ENCODE results near the gene GSE1.

The GSE1 gene

DNA sequence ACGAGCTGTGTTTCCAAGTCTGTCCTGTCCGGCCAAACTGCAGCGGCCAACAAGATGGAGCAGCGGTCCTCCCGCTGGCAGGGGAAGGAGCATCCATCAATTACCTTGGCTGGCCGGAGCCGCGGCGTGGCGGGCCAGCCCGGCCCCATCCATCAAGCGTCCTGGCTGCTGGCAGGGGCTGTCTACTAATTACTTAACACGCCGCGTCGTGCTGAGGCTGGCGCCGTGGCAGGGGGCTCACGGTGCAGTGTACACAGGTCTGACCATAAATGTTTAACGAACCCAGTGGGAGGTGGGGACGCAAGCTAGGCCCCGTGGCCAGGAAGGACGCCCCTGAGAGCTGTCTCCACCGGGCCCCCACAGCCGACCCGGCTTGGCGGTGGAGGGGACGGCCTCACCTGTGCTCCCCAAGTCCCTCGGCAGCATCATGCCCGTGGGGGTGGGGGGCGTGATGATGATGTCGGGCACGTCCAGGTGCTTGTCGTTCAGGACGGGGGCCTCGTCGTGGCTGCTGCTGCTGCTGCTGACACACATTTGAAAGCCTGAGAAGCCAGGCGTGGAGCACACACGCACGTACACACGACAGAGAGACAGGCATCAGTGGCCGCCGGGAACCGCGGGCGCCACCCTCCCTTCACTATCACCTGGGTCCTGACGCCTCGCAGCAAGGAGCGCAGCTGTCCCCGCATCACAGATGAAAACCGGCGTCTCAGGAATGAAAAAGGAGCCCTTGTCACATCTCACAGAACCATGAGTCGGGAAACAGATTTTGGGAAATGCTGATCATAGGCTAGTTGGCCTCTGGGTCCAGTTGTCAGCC lies 96.9 kb downstream of the GSE1 start:
- no peak for DNase-seq

- DNase-seq: no peak
Measured at GRCh38 chr16:85710732-85711131, 97.6 kb downstream of the GSE1 start.

DNA sequence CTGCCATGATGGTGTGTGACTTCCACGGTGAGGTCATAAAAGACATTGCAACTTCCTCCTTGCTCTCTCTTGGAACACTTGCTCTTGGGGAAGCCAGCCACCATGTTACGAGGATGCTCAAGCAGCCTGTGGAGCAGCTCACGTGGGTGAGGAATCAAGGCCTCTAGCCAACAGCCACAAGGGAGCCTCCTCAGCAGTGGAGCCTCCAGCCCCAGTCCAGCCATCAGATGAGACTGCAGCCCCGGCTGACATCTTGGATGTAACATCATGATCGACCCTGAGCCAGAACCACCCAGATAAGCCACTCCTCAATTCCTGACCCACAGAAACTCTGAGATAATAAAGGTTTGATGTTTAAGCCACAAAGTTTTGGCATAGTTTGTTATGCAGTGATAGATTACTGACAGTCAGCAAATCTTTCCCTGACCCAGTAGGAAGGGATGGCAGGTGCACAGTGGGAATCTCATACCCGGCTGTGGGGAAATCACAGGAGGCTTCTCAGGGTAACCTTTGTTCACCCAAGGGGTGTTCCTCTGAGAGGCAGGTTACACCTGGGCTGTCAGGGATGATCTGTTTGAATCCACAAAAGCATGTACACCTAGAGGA lies 99.0 kb downstream of the GSE1 start:
- no peak for DNase-seq

DNA sequence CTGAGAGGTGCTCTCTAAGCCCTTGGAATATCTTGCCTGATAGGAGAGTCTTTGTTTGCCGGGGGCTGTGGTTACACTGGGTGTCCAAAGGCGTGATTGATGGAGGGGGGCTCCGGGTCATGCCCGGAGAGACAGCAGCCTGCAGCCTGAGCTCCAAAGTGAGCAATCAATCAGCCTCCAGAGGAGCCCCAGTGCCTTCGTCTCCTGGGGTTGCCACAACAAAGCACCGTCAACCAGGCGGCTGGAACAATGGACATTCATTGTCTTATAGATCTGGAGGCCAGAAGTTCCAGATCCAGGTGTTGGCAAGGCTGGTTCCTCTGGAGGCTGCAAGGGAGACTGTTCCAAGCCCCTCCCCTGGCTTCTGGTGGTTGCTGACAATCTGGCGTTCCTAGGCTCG lies 99.7 kb downstream of the GSE1 start:
- DNase-seq: no peak

- DNase-seq: no peak
Measured at GRCh38 chr16:85715169-85716021, 102.3 kb downstream of the GSE1 start.

- DNase-seq: no peak
Measured at GRCh38 chr16:85716022-85716679, 103.0 kb downstream of the GSE1 start.

- no peak for DNase-seq
Measured at GRCh38 chr16:85716680-85717038, 103.5 kb downstream of the GSE1 start.

- peak; percentile 42 to 66 for DNase-seq
Measured at GRCh38 chr16:85717393-85718152, 104.5 kb downstream of the GSE1 start.

DNA sequence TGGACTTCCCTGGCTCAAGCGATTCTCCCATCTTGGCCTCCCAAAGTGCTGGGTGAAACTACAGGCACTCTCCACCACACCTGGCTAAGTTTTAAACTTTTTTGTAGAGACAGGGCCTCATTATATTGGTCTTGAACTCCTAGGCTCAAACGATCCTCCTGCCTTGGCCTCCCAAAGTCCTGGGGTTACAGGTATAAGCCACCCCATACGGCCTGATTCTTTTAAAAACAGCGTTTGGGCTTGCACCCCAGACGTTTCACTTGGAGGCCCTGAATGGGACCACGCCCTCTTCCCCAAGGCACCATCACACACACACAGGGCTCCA lies 105.0 kb downstream of the GSE1 start:
- DNase-seq: no peak

DNA sequence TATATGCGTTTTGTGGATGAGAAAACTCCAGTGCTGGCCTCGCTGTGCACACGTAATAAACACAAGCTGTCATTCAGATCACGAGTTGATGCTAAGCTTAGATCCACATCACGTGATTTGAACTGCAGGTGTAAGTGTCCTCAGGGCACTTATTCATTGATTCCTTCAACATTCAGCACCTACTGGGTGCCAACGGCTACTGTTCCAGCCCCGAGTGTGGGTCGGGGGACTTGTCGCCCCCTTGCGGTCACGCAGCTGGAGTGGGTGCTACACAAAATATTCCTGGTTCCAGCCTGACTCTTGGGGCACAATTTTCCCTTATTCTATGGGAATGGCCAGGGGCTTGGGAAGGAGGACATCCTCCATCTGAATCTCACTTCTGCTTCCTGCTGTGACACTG lies 105.6 kb downstream of the GSE1 start:
- DNase-seq: no peak

- DNase-seq: no peak
Measured at GRCh38 chr16:85719605-85720301, 106.6 kb downstream of the GSE1 start.

GRCh38 chr16:85720302-85720637 lies 107.1 kb downstream of the GSE1 start:
- DNase-seq: no peak

GRCh38 chr16:85722128-85722893 lies 109.2 kb downstream of the GSE1 start:
- DNase-seq: no peak

DNA sequence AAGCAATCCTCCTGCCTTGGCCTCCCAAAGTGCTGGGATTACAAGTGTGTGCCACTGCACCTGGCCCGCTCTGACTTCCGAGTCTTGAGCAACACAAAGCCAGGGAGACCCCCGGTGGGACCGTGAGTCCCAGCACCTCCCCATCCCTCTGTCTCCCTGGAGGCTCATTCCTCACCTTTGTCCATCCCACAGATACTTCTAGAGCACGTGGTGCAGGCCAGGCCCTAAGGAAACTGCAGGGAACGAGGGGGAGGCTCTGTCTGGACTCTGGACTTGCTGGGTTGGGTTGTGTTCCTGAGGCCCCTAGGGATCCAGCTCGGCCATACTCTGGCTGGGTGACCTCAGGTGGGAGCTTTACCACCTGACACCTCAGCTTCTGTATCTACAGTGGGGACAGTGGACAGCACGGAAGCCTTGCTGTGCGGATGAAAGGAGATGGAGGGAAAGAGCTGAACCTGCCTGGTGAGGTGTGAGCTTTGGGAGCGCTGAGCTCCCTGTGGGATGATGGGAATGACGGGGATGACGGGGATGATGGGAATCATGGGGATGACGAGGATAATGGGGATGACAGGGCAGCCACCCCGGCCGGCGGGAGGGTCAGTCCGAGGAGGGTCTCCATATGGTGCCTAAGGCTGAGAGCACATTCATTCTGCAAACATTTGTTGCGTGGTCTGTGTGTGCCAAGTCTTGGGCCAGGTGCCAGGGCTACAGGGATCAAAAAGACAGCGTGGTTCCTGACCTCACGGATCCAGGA lies 111.2 kb downstream of the GSE1 start:
- DNase-seq: no peak

DNA sequence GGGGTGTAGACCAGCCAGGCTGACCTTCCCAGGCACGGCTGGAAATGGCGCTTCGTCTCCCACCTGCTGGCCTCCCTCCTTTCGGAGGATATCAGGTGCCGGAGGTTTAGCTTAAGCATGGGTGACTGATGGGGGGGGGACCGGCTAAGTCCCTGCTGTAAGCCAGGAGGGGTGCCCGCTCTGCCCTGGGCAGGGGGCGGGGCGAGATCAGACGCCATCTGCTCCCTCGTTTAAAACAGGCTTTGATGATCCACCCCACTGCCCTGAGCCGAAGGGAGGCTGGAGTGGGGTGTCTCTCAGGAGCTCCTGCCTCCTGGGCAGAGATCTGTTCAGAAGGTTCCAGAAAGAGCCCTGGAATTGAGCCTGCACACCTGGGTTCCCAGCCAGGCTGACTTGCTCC lies 111.8 kb downstream of the GSE1 start:
- no peak for DNase-seq
